Measurements from ENCODE around the gene MAVS. TPM values are rescaled to one million over a fixed set of nuclear protein-coding genes. Genes with fewer than 3 reads are reported as not detected.

MAVS gene
- total RNA-seq, 2 experiments from 2014 or later, result 13.6 to 14.7 TPM

GRCh38 chr20:3908667-3909066 is 62.0 kb downstream of the MAVS start:
- peak overlapping the region; percentile 87 for H3K27ac Mint-ChIP-seq
- H3K4me1 Mint-ChIP-seq (ENCODE audit: low read depth), result peaks cover 45% of the 10 kb centered on the region

GRCh38 chr20:3909952-3910366 is 63.3 kb downstream of the MAVS start:
- DNase-seq (no peak), ATAC-seq (ENCODE audit: poor library complexity) (no peak)
- ChIA-PET POLR2A (no interaction called here), CTCF (interaction anchor here (0.6 to 1.3 kb wide), 2 partner anchors 87 to 175 kb away, joined by 3 to 5 read pairs; no protein-coding TSS in a partner anchor)
- Mint-ChIP-seq H3K4me1 (ENCODE audit: low read depth) (peaks cover 38% of the 10 kb centered on the region), H3K9me3 (no peaks in the 10 kb centered on the region), H3K27ac (peak overlapping the region; percentile 51), H3K4me3 (no peak overlapping the region), H3K36me3 (ENCODE audit: low read depth) (peaks cover 77% of the 10 kb centered on the region), H3K27me3 (no peaks in the 10 kb centered on the region)
- Histone ChIP-seq H3K9me3 (ENCODE audit: control insufficient read depth in 1 of 2, insufficient read depth in 1 of 2, low read length in 2 of 2) (no peaks in the 10 kb centered on the region), H3K36me3 (ENCODE audit: insufficient read depth, low read length) (peaks cover 65% of the 10 kb centered on the region), H3K4me1 (ENCODE audit: insufficient read depth, low read length) (peaks cover 23% of the 10 kb centered on the region), H3K27me3 (ENCODE audit: control insufficient read depth in 1 of 2, insufficient read depth in 2 of 2, low read length in 2 of 2) (no peaks in the 10 kb centered on the region), H3K4me3 (ENCODE audit: low read length) (no peak overlapping the region), H3K27ac (ENCODE audit: low read depth in 1 of 2, low read length in 2 of 2) (no peak overlapping the region)
- intact Hi-C loops (cut with DNase I, micrococcal nuclease), result loop anchor here in 1 of 2 experiments (10.0 kb wide), 1 partner anchor 75 kb away; no protein-coding TSS in a partner anchor
- no peak for TF ChIP-seq CTCF (IDR thresholded peaks at IDR 0.05)

More at GRCh38 chr20:3908667-3909066, 62.0 kb downstream of the MAVS start:
- Histone ChIP-seq H3K9me3 (ENCODE audit: control insufficient read depth in 1 of 2, insufficient read depth in 1 of 2, low read length in 2 of 2) (no peaks in the 10 kb centered on the region), H3K27ac (ENCODE audit: low read depth in 1 of 2, low read length in 2 of 2) (no peak overlapping the region), H3K4me3 (ENCODE audit: low read length) (no peak overlapping the region), H3K4me1 (ENCODE audit: insufficient read depth, low read length) (peaks cover 33% of the 10 kb centered on the region), H3K27me3 (ENCODE audit: control insufficient read depth in 1 of 2, insufficient read depth in 2 of 2, low read length in 2 of 2) (no peaks in the 10 kb centered on the region), H3K36me3 (ENCODE audit: insufficient read depth, low read length) (peaks cover 55% of the 10 kb centered on the region)
- TF ChIP-seq CTCF (IDR thresholded peaks at IDR 0.05), result no peak
- no peaks in the 10 kb centered on the region for H3K9me3 Mint-ChIP-seq
- DNase-seq (no peak), ATAC-seq (ENCODE audit: poor library complexity) (no peak)
- CTCF ChIA-PET, result interaction anchor here (1.0 kb wide), 1 partner anchor 175 kb away, joined by 3 read pairs; no protein-coding TSS in a partner anchor
- H3K36me3 Mint-ChIP-seq (ENCODE audit: low read depth), result peaks cover 64% of the 10 kb centered on the region
- no peak overlapping the region for H3K4me3 Mint-ChIP-seq
- intact Hi-C loops (cut with DNase I, micrococcal nuclease), result loop anchor here in 1 of 2 experiments (10.0 kb wide), 1 partner anchor 76 kb away; no protein-coding TSS in a partner anchor
- POLR2A ChIA-PET, result interaction anchor here (0.6 kb wide), 1 partner anchor 21 kb away, joined by 3 read pairs; no protein-coding TSS in a partner anchor
- H3K27me3 Mint-ChIP-seq, result no peaks in the 10 kb centered on the region

GRCh38 chr20:3910853-3911252 is 64.2 kb downstream of the MAVS start:
- ChIA-PET POLR2A (no interaction called here), CTCF (no interaction called here)
- Mint-ChIP-seq H3K4me1 (ENCODE audit: low read depth) (peaks cover 43% of the 10 kb centered on the region), H3K4me3 (no peak overlapping the region), H3K27ac (no peak overlapping the region), H3K27me3 (no peaks in the 10 kb centered on the region), H3K9me3 (no peaks in the 10 kb centered on the region), H3K36me3 (ENCODE audit: low read depth) (peaks cover 86% of the 10 kb centered on the region)
- DNase-seq (no peak), ATAC-seq (ENCODE audit: poor library complexity) (no peak)
- H3K4me3 ChIP-seq (ENCODE audit: low read length), result no peak overlapping the region
- peaks cover 71% of the 10 kb centered on the region for H3K36me3 ChIP-seq (ENCODE audit: insufficient read depth, low read length)
- H3K27me3 ChIP-seq (ENCODE audit: control insufficient read depth in 1 of 2, insufficient read depth in 2 of 2, low read length in 2 of 2), result no peaks in the 10 kb centered on the region
- no peak for TF ChIP-seq CTCF (IDR thresholded peaks at IDR 0.05)
- intact Hi-C loops (cut with DNase I, micrococcal nuclease), result no loop called here
- H3K4me1 ChIP-seq (ENCODE audit: insufficient read depth, low read length), result peaks cover 17% of the 10 kb centered on the region
- no peaks in the 10 kb centered on the region for H3K9me3 ChIP-seq (ENCODE audit: control insufficient read depth in 1 of 2, insufficient read depth in 1 of 2, low read length in 2 of 2)
- H3K27ac ChIP-seq (ENCODE audit: low read depth in 1 of 2, low read length in 2 of 2), result no peak overlapping the region

Measured in CD4-positive, alpha-beta T cell (primary cell).